ENCODE measurements around the gene TAGLN2.

TAGLN2 gene

DNA sequence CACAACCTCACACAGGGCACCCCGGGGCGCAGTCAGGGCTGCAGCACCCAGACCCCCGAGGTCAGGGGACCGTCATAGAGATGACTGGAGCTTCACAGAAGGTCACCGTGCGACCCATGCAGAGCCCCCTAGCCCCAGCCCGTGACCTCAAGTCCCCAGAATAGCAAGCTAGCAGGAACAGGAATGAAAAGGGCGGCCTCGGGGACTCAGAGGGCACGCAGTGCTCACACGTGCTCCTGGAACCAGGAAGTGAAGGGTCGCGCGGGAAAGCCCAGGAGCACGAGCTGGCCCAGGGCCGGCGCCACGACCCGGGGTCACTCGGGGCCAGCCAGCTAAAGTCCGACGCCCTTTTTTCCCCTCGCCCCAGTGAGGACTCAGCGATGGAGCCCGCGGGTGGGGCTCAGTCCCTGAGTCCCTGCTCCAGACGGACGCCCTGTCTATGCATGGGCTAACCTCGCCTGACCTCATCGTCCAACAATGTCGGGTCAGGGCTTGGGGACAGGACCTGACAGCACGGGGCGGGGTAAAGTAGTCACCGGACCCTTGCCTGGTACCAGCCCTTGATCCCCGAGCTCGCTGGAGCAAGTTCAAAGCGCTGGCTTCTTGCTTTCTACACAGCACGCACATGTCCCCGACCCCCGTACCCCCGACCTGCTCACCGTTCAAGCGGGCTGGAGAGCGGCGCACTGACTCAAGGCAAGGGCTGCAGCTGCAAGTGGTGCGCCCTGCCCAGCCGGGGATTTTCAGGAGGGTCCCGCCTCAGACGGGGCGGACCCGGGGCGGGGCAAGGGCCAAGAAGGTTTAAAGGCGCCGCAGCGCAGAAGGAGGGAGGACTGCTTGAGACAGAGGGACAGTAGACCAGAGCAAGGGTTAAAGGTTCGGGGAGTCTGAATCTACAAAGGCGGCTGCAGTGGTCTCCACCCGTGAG, at the start of gene TAGLN2:
TSS of gene TAGLN2 (minus strand) at position 717 of the 928 bp plus-strand sequence. CDS start 4,998 bp downstream, outside the sequence.
- DNase-seq (ENCODE audit: low read depth in 2 of 2, low spot score in 1 of 2) = peak; percentile 74 to 83

DNA sequence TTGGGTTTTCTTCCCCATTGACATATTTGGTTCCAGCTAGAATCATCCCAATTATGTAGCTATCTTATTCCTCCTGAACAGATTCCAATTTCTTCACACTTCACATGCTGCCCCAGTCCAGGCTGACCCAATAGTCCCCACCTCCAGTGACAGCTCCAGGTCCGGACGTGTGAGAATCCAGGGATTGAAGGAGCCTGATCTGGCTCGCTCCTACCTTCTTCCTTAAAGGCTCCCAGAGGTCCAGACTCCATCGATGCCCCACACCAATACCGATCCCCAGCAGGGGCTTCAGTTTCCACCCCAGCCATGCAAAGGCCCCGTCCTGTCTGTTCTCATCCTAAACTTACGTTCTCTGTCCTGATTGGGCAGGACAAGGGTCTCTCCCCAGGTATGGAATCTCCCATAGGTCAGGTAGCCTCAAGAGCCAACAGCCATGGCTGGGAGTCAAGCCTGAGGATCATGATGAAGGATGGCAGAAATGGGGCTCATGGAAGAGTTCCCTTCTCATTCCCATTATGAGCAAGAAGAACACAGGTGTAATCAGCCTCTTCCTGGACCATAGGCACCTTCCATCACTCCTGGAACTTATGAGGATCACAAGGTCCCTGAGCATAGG, 49.2 kb upstream of the TAGLN2 start:
- DNase-seq (ENCODE audit: low read depth in 2 of 2, low spot score in 1 of 2) = no peak

DNA sequence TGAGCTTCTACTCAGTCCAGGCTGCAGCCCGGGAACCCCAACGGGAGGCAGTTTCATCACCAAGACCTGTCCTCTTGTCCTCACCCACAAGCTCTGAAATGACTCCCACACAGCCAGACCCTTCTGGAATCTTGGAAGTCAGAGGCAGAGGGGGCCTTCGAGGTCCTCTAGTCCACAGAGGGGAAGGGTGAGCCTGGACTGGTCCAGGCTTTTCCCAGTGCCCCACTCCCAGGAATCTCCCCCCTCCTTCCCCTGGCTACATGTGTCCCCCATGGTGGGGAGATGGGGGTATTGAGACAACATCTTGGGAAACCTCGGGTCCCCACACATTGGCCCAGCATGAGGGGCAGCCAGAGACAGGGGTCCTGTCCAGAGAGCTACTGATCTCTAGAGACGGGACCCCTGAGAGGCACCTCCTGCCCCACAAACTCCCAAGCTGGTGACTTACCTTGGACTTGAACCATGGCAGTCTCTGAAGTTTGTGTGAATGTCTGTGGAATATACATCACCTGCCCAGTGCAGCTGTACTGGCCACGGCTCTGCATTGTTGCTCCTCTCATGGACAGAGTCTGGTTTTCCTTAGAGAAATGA, 48.1 kb upstream of the TAGLN2 start:
- DNase-seq (ENCODE audit: low read depth in 2 of 2, low spot score in 1 of 2) = no peak

DNA sequence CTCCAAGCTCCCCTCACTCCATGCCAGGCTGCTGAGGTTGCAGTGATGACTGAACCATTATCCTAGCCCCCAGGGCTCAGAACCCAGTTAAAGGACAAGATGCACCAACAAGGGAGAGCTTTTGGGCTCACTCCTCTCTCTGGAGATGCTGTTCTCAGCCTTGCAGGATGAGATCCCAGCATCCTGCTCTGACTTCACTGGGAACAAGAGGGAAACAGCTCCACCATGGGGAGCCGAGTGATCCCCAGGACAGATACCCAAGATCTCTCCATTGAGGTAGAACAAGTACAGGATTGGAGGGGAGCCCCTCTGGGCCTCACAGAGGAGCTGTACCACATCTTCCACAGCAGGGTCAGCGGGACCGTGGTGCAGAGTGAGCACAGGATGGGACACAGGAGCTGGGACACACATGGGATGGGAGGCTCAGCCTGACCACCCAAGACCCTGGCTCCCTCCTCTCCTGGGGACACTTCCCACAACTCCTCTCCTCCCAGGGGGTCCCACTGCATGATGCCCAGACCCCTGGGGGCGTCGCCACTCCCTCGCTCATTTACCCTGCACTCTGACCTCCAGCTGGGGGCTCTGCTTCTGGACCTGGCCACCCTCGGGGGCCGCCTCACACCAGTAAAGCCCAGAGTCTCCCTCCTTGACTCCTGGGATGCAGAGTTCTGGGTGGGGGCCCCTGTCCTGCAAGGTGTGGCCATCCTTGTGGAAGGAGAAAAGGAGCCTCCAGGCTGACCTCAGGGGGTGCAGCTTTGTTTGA, 47.3 kb upstream of the TAGLN2 start:
- no peak for DNase-seq (ENCODE audit: low read depth in 2 of 2, low spot score in 1 of 2)

DNA sequence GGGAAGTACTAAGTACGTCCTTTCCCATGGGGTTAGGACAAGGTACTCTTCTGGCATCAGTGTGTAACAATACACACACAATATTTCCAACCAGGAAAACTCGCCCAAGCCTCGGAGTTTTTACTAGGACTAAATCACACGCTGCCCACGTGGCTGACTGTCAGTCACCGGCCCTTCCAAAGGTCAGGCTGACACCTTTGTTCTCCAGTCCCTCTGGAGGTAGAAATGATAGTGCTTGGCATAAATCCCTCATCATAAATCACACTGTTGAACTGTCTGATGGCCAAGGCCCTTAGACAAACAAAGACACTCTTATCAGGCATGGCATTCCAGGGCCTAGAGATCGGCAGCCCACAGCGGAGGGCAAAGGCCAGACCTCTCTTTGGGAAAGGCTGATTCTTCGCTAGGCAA, 45.6 kb upstream of the TAGLN2 start:
- no peak for DNase-seq (ENCODE audit: low read depth in 2 of 2, low spot score in 1 of 2)

DNA sequence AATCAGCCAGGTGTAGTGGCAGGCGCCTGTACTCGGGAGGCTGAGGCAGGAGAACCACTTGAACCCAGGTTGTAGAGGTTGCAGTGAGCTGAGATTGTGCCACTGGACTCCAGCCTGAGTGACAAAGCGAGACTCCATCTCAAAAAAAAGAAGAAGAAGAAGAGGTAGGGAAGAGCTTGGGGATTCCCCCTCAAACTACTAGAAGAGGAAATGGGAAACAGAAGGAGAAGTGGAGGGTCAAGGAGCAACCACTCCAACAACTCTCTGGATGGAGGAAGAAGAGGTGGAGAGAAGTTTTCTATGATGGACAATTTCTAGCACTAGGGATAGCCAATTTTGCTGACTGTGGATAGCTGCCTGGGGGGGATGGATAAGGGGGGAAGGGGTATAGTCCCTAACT, 43.6 kb upstream of the TAGLN2 start:
- DNase-seq (ENCODE audit: low read depth in 2 of 2, low spot score in 1 of 2) = no peak

DNA sequence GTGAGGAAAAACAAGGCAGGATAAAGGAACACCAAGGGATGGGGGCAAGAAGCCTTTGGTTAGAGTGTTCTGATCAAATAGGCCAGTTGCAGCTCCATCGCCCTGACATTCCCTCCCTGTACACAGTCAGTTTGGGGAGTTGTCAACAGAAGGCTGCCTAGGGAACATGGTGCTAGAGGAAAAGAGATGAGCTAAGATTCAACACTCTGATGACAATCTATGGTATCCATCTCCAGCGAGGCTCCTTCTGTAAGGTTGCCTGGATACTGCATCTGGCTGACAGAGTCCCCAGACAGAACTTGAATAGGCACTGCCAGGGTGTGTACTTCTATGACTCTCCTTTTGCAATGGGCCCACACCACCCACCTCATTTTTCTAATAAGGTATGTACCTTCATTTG, 40.0 kb upstream of the TAGLN2 start:
- DNase-seq (ENCODE audit: low read depth in 2 of 2, low spot score in 1 of 2) = no peak

DNA sequence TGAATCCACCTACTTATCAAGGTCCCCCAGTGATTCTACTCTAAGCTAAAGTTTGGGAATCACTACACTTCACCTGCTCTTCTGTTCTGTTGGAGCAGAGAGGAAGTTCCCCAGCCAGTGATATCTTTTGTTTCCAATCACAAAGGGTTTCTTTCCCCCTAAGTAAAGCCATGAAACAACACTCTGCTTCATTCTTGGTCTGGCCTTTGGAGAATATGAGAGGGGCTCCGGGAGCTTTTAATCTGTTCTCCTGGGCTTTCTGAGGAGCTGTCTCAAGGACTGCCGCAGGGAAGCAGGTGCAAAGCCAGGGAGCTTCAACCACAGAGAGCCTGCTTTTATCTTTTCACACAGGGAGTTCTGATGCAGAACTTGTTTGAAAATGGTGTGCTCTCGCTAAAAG, 38.8 kb upstream of the TAGLN2 start:
- no peak for DNase-seq (ENCODE audit: low read depth in 2 of 2, low spot score in 1 of 2)

DNA sequence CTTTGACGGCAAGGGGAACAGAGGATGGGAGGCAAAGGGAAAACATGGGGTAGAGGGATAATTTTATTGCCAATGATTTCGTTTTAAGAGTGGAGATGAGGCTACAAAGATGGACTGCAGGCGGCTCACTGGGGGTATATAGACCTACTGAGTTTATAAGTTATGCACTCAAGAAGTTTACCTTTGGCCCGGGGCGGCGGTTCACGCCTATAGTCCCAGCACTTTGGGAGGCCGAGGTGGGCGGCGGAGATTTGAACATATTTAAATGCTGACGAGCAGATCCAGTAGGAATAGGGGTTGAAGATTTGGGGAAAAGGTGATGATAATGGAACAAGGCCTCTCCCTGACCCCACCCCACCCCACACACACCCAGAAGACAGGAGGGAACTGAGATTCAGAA, 36.9 kb upstream of the TAGLN2 start:
- DNase-seq (ENCODE audit: low read depth in 2 of 2, low spot score in 1 of 2) = no peak

DNA sequence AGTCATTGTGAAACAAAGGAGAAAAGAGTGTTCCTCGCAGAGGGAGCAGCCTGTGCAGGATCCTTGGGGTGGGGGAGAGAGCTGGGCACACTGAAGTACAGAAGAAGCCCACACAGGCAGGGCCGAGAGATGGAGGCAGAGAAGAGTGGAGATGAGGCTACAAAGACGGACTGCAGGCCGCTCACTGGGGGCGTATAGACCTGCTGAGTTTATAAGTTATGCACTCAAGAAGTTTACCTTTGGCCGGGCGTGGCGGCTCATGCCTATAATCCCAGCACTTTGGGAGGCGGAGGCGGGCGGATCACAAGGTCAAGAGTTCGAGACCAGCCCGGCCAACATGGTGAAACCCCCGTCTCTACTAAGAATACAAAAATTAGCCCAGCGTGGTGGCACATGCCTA, 36.3 kb upstream of the TAGLN2 start:
- no peak for DNase-seq (ENCODE audit: low read depth in 2 of 2, low spot score in 1 of 2)

DNA sequence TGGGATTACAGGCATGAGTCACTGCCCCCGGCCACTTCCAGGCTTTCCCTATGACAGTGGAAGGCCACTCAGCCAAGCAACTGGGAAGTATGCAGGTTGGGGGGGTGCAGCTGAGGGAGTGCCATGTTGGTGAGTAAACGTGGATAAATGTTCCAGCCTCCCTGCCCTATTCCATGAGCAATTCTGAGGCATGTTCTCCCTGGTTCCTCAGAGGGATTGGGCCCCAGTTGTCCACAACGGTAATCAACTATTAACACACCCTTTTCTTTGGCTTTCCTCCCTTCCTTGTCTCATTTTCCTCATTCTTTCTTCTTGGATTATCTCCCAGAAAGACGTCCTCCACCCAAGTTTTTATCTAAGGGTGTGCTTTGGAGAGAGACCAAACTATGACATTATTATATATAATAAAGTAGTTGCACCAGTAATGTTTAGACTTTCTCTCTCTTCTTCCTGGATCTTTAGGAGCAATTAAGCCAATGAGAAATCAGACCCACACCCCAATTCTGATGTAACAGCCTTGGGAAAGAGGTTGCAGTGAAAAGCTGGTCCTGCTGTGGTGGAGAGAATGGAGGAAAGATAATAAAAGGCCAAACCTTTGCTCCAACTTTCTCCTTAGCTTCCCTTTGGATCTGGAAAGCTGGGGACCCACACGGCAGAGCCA, 35.5 kb upstream of the TAGLN2 start:
- DNase-seq (ENCODE audit: low read depth in 2 of 2, low spot score in 1 of 2) = no peak

DNA sequence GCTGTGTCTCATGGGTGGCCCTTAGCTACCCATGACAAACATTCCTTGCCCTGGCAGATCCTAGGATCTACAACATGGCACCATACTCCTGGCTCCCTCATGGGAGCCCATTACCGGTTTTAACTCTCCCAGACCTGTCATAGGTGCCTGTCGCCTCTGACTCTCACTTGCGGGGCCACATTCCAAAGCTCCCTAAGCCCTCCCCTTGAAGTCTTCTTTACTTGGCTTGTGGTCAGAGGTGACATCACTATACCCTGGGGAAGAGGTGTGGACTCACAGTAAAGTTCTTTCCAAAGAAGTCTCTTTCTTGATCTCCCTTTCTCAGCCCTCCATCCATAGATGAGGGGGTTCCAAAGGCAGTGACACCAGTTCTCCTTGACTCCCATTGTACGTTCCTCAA, 34.1 kb upstream of the TAGLN2 start:
- no peak for DNase-seq (ENCODE audit: low read depth in 2 of 2, low spot score in 1 of 2)

DNA sequence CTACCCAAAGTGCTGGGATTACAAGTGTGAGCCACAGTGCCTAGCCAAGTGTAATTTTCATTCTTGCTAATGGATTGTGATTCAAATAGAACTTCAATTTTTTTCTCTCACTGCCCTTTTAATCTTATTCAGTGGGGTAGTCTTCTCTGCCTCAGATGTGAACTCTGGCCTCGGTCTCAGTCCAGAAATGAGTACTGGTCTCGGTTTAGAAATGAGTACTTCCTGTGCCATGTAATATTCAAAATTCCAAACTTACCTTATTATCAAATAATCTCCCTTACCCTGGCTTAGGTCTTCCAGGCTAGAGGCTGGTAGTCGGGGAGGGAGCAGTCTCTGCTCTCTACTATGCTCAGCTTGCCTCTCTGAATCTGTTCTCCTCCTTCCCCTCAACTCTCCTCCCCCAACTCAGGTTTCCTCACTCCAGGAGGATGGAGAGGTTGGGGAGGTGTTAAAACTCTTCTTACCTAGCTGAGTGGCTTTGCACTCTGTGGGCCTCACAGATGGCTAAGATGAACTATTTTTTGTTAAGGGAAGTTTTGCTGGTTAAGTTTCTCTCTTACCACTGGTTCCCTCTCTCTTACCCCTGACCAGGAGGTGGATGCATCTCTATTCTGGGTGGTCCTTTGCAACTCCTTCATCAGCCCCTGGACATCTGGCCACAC, 33.5 kb upstream of the TAGLN2 start:
- DNase-seq (ENCODE audit: low read depth in 2 of 2, low spot score in 1 of 2) = no peak

DNA sequence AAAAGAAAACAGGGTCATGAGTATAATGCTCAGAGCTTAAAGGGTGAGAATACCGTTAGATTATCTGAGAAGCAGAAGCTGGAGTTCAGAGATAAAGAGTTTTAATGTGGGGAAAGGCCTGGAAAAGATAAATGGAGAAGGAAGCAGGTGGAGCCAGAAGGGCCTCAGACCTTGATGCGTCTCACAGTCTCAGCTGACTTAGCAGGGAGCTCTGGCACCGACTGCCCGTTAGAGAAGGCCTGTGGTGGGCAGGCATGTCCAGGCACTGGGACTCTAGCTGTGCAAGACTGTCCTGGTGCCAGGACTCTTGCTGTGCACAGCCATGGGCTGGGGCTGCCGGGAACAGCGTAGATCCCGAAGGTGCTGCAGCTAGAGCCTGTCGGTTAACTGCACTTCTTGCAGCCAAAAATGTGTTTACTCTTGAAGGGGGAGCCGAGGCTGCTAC, 32.5 kb upstream of the TAGLN2 start:
- DNase-seq (ENCODE audit: low read depth in 2 of 2, low spot score in 1 of 2) = no peak

DNA sequence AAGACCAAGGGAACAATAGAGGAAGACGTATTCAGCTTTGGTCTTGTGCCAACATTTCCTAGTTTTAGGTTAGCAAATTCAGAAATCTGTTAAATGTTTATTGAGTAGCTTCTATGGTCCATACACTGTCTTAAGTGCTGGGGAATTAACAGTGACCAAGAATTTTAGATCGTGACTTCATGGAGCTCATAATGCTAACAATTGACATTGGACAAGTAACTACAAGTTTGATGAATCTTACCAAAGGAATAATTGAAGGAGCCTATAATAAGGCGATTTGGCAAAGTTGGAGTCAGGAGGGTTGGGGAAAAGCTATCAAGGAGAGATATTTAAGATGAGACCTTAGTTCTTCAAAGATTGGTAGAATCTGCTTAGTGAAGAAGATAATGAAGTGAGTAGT, 30.1 kb upstream of the TAGLN2 start:
- no peak for DNase-seq (ENCODE audit: low read depth in 2 of 2, low spot score in 1 of 2)

DNA sequence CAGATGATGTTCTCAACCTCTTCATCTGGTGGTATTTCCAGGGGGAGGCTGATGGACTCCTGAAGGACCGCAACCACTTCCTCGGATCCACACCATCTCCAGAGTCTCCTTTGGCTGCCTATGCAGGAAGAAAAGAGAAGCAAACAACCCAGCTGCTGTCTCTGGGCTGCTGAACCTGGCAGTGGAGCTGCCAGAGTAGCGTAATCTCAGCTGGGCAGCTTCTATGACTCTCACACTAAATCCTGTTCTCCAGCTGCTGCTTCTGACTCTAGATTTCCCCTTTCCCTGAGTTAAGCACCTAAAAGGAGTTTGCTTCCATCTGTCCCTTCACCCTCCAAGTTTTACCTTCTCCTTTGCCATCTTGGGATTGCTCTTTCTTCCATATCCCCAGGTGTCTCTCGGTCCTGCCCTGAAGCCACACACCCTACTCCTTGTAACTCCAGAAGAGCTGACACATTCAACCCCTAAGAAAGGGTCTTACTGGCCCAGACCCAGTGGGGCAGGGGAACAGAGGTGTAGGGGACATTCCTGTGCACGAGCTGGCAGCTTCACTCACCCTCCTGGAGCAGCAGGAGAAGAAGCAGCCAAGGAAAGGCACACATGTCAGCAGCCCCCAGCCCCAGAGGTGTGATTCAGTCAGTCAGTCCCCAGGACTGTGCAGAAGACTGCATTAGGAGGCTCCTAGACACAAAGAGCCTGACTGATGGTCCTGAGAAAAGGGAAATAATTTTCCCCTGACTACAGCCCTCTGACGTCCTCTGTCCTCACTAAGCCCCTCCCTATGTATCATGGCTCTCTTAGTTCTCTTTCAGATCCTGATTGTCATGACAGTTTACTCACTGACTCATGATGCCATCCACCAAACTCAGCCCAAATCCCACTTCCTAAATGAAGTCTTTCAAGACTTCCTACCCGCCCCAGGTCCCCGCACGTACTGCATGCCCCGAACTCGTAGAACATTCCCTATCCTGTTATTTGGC, 28.5 kb upstream of the TAGLN2 start, which contains the start of gene SLAMF9:
TSS of gene SLAMF9 (minus strand) at position 702 of the 980 bp plus-strand sequence. CDS start at position 602, 100 bp downstream.
- no peak for DNase-seq (ENCODE audit: low read depth in 2 of 2, low spot score in 1 of 2)

DNA sequence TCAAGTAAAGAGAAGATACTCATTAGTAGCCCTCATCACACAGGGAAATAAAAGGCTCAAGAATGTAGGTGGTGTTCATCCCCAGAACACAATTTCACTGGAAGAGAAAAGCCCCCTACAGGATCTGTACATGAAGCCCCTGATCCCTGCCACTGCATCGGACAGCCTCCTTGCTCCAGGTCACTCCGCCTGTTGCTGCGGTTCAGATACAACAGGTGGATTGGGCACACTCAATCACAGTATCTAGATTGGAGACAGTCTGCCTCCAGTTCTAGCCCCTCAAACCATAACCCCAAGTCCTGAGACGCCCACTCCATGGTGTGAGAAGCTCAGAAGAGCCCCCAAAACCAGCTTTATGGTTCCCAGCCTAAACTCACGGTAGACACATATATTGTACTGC, 27.6 kb upstream of the TAGLN2 start:
- no peak for DNase-seq (ENCODE audit: low read depth in 2 of 2, low spot score in 1 of 2)

DNA sequence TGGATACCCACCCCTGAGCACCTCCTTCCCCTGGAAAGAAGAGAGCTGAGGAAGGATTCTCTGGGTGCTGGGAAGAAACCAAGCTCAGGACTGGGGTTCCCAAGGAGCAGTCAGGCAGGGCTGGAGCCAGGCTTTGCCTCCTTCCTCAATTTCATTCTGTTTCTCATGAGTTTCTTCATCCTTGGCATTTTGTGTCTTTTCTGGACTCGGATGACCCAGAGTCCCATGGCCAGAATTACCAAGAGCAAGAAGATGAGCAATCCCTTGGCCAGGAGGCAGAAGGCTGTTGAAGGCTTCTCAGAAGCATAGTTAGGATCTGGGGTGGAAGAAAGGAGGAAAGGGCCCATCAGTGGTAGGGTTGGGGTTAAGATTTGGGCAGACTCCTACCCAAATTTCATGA, 26.2 kb upstream of the TAGLN2 start:
- no peak for DNase-seq (ENCODE audit: low read depth in 2 of 2, low spot score in 1 of 2)

DNA sequence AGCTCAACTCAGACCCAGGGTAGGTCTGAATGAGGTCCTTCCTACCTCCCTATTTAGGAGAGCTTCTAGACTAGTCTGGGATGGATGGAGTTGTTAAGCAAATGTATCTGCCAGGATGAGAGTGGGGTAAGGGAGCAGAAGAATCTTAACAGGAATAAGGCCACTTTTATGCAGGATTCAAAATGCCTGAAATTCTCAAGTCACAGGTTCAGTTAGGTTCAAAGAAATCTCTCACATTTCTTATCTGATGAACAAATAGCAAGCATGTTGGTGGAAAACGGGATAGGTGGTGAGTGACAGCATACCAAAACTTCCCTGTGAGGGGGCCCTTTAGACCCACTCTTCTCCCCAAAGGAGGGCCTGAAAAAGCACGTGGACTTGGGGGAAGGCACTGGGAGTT, 25.7 kb upstream of the TAGLN2 start:
- no peak for DNase-seq (ENCODE audit: low read depth in 2 of 2, low spot score in 1 of 2)

Data from stimulated activated CD8-positive, alpha-beta memory T cell treated with anti-CD3 and anti-CD28 coated beads, Interleukin-4, amount 100 ng/mL, for 4 hours (primary cell).